WERI-Rb-1 (cell line): ENCODE measurements around the gene COPE.

Experiments used
- DNase-seq: peaks from one replicate; pipeline ENCODE4 v3.0.0-alpha.2; 2020
- H3K27ac ChIP-seq: fragments of 250-450 bp; sonication (Bioruptor Pico); 2 replicates; pipeline ENCODE4 v1.5.1; 2020; ENCODE audit warnings: mild to moderate bottlenecking, moderate library complexity
- H3K27me3 ChIP-seq: fragments of 250-450 bp; sonication (Bioruptor Pico); 2 replicates; pipeline ENCODE4 v1.5.1; 2021; ENCODE audit warnings: mild to moderate bottlenecking, low read depth, moderate library complexity; ENCODE audit not compliant: insufficient read depth, severe bottlenecking
- H3K36me3 ChIP-seq: fragments of 250-450 bp; sonication (Bioruptor Pico); 2 replicates; pipeline ENCODE4 v1.5.1; 2020; ENCODE audit warnings: mild to moderate bottlenecking, moderate library complexity
- H3K4me3 ChIP-seq: 2 replicates; pipeline ENCODE4 v1.5.1; 2011; ENCODE audit warnings: low read depth, mild to moderate bottlenecking, control low read depth, low read length
- H3K9me3 ChIP-seq: fragments of 250-450 bp; sonication (Bioruptor Pico); 2 replicates; pipeline ENCODE4 v1.5.1; 2021; ENCODE audit warnings: mild to moderate bottlenecking, moderate library complexity; ENCODE audit not compliant: severe bottlenecking
- CTCF ChIP-seq: IDR thresholded peaks from 2 replicates; pipeline ENCODE4 v1.5.1; 2011; ENCODE audit warnings: low read depth, mild to moderate bottlenecking, control low read depth, inconsistent platforms, low read length

Gene COPE

GRCh38 chr19:18861917-18862316 lies 57.3 kb downstream of the COPE start:
- H3K36me3 ChIP-seq: peaks cover 91% of the 10 kb centered on the region
- no peak for TF ChIP-seq CTCF
- DNase-seq: no peak
- H3K9me3 ChIP-seq: no peaks in the 10 kb centered on the region
- H3K27me3 ChIP-seq: no peaks in the 10 kb centered on the region
- no peak overlapping the region for H3K27ac ChIP-seq
- no peak overlapping the region for H3K4me3 ChIP-seq

GRCh38 chr19:18861235-18861634 lies 58.0 kb downstream of the COPE start:
- no peak for DNase-seq
- TF ChIP-seq CTCF: no peak
- Histone ChIP-seq H3K36me3 (peaks cover 91% of the 10 kb centered on the region), H3K27me3 (no peaks in the 10 kb centered on the region), H3K27ac (no peak overlapping the region), H3K9me3 (no peaks in the 10 kb centered on the region), H3K4me3 (no peak overlapping the region)

- TF ChIP-seq CTCF: no peak
- H3K36me3 ChIP-seq: peaks cover 91% of the 10 kb centered on the region
- no peaks in the 10 kb centered on the region for H3K27me3 ChIP-seq
- DNase-seq: no peak
- no peak overlapping the region for H3K27ac ChIP-seq
- H3K4me3 ChIP-seq: no peak overlapping the region
- H3K9me3 ChIP-seq: no peaks in the 10 kb centered on the region
Observed at GRCh38 chr19:18860725-18861124, 58.5 kb downstream of the COPE start.

GRCh38 chr19:18860302-18860700 lies 58.9 kb downstream of the COPE start:
- no peak for DNase-seq
- Histone ChIP-seq H3K36me3 (peaks cover 91% of the 10 kb centered on the region), H3K9me3 (no peaks in the 10 kb centered on the region)

GRCh38 chr19:18859676-18860301 lies 59.4 kb downstream of the COPE start:
- no peaks in the 10 kb centered on the region for H3K9me3 ChIP-seq
- DNase-seq: no peak
- no peaks in the 10 kb centered on the region for H3K27me3 ChIP-seq
- H3K4me3 ChIP-seq: no peak overlapping the region
- TF ChIP-seq CTCF: no peak
- no peak overlapping the region for H3K27ac ChIP-seq
- peaks cover 94% of the 10 kb centered on the region for H3K36me3 ChIP-seq

More at GRCh38 chr19:18860302-18860700, 58.9 kb downstream of the COPE start:
- no peak for TF ChIP-seq CTCF
- H3K27ac ChIP-seq: no peak overlapping the region
- H3K27me3 ChIP-seq: no peaks in the 10 kb centered on the region
- H3K4me3 ChIP-seq: no peak overlapping the region
